GM18498 (cell line): ENCODE results near the gene CEP89.
"Not testable (repeated sequence)": the region's sequence is repeated elsewhere in the genome, so short reads cannot be mapped to it uniquely, and the experiment has no call there.

Experiments
- ATAC-seq: cut with Tn5 transposase; IDR thresholded peaks from one replicate; pipeline ENCODE4 v1.9.1; 2021; ENCODE audit warnings: mild to moderate bottlenecking, moderate library complexity; ENCODE audit not compliant: unreplicated experiment

Gene CEP89

GRCh38 chr19:32969549-32969948, 2.2 kb downstream of the CEP89 start:
- ATAC-seq: no peak

GRCh38 chr19:32966750-32967149, 5.0 kb downstream of the CEP89 start:
- ATAC-seq: no peak

GRCh38 chr19:32945260-32945659, 26.5 kb downstream of the CEP89 start:
- ATAC-seq: no peak

GRCh38 chr19:32941273-32941672, 30.5 kb downstream of the CEP89 start:
- not testable (repeated sequence) for ATAC-seq

DNA sequence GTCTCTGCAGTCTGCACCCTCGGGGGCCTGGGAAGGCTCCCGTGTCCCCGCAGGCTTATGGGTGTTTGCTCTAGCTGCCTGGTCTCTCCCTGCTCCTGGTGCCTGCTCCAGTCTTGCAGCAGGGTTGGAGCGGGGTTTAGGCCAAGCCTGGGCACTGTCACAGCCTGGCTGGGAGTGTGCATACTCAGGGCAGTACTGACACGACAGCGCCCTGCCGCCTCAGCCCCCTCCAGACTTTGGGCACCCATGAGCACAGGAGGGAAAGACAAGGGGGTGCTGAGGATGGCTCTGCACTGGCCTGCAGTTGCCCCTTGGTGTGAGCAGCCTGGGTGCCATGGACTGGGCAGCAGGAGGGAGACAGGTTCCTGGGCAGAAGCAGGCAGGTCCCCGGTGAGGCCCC, 35.7 kb downstream of the CEP89 start:
- no peak for ATAC-seq

DNA sequence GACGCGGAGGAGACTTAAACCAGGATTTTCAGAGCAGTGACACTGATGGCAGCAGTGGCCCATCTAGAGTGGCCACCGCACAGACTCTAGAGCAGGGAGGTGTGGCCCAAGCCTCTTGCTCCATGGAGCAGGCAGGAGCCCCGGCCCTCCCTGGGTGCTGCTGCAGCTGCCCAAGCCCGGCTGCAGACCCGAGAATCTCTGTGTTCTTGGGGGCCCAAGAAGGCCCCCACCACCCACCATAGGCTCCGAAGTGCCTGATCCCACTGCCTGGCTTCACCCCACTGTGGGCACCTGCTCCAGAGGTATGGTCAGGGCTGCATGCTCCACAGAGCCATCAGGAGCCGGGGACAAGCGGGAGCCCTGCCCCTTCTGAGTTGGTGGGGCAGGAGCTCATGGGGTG, 36.1 kb downstream of the CEP89 start:
- no peak for ATAC-seq

GRCh38 chr19:32933571-32933970, 38.2 kb downstream of the CEP89 start:
- ATAC-seq: no peak

DNA sequence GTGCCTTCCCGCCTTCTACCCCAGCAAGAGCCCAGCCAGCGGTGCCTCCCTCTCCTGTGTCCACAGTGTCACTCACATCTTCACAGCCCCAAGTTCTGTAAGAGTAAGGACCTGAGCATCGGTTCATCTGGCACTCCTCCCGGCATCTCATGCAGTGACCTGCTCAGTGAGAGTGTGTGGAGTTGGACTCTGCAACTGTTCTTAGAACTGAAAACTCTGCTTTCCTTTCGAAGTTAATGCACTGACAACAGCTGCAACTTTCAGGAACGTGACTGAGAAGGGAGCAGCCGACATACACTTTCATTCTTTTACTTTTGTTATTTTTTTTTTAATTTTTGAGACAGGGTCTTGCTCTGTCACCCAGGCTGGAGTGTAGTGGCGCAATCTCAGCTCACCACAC, 41.2 kb downstream of the CEP89 start:
- ATAC-seq: no peak

DNA sequence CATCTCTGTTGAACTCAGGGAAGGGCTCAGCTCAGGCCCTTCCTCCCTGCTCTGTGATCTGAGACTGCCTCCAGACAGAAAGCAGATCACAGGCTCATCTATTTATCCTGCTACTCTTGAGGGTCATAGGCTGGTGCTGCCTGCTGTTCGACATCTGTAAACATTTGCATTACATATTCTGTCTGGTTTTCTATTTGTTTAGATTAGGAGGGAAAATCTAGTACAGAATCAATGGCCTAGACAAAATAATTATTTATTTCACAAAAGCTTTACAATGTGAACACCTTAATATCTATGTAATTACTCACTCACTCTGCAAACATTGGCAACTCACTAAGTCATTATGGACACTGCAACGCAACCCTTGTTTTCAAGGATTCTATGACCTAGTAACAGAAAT, 43.0 kb downstream of the CEP89 start:
- no peak for ATAC-seq

DNA sequence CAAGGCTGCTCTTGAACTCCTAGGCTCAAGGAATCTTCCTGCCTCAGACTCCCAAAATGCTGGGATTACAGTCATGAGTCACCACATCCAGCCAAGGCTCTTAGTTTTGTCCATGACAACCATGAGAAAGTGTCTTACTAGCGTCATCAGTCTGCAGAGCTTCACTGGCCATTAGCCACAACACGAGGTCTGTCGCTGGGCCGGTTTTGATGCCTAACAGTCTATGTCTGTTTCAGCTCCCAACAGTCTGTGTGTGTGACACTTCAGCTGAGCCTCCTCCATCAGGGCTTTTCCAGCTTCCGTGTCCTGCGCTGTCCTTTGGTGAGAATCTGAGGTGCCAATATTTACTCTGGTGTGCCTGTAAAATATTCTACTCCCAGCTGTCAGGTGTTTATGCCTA, 47.6 kb downstream of the CEP89 start:
- no peak for ATAC-seq

DNA sequence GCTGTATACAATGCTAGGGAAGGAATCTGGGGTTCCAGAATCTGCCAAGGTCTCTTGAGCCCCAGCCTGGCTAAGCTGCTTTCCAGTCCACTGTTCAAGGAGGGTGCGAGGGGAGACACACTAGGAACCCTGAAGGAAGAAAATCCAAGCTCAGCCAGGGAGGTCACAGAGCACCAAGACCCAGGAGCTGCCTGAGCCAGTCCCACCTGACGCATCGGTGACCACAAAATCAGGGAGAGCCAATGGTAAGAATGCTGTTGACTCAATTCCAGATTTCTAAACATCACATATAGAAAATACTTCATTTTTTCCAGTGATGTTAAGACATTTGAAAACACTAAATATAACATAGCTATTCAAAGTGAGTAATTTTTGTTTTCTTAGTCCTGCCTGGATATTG, 50.1 kb downstream of the CEP89 start:
- ATAC-seq: no peak

DNA sequence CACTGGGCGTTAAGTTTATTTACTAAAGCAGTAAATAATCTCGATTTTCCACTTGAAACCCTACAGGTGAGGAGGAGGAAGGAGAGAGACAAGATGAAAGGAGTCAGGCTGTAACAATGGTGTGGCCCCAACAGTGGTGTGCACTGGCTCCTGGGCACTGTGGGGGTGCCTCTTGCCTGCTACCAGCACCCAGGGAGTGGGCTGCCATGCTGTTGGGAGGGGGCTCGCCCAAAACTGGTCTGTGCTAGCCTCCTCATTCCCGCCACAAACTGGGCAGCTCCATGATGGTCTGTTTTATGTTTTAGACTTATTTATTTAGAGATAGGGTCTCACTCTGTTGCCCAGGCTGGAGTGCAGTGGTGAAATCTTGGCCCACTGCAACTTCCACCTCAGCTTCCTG, 52.4 kb downstream of the CEP89 start:
- ATAC-seq: no peak

- ATAC-seq: no peak
These were observed 54.2 kb downstream of the CEP89 start for GRCh38 chr19:32917616-32917996.

- ATAC-seq: no peak
These were observed 54.7 kb downstream of the CEP89 start for GRCh38 chr19:32916969-32917615.

DNA sequence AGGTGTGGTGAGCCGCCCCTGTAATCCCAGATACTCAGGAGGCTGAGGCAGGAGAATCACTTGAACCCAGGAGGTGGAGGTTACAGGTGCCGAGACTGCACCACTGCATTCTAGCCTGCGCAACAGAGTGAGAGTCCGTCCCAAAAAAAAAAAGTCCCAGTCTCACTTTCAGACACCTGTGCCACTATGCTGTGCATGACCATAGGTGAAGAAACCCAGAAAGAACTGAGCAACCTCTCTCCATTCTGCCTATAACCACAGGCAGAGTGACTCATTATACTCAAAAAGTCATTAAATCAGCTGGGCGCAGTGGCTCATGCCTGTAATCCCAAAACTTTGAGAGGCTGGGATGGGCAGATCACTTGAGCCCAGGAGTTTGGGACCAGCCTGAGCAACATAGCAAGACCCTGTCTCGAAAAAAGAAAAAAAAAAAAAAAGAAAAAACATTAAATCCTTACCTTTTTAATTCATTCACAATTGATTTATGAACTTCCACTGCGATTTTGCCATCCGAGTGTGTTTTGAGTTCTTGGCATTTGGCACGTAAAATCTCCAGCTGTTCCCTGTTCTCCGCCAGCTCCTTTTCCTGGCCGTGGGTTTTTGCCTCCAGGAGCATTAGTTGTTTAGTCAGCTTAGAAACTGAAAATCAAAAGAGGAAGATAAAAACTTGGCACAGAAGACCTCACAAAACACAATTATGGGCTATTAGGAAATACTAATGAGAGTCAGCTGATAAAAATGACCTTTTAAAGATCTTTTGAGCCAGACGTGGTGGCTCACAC, 56.7 kb downstream of the CEP89 start:
- ATAC-seq: no peak

DNA sequence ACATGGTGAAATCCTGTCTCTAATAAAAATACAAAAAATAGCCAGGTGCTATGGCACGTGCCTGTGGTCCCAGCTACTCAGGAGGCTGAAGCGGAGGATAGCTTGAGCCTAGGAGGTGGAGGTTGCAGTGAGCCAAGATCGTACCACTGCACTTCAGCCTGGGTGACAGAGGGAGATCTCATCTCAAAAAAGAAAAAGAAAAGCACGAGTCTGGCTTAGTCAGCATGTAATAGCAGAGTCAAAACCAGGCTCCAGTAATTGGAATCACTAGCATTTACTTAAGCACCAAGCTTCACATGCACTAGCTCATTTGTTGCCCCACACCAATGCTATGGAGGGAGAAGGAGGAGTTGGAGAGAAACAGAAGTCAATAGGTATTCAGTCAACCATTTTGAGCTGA, 60.3 kb downstream of the CEP89 start:
- ATAC-seq: no peak

- no peak for ATAC-seq
These were observed 60.9 kb downstream of the CEP89 start for GRCh38 chr19:32910874-32911273.

GRCh38 chr19:32910094-32910493, 61.7 kb downstream of the CEP89 start:
- ATAC-seq: no peak

GRCh38 chr19:32909257-32909656, 62.5 kb downstream of the CEP89 start:
- ATAC-seq: no peak

- no peak for ATAC-seq
These were observed 63.0 kb downstream of the CEP89 start for GRCh38 chr19:32908641-32909190.

GRCh38 chr19:32902448-32902847, 69.3 kb downstream of the CEP89 start:
- ATAC-seq: no peak

- no peak for ATAC-seq
These were observed 70.1 kb downstream of the CEP89 start for GRCh38 chr19:32901504-32902161.
